Subcutaneous abdominal adipose tissue (tissue), 5 donors: ENCODE data around the gene ENPP3.

Source experiments
- H3K27ac ChIP-seq: one replicate; pipeline ENCODE4 v1.7.0; 2013; ENCODE audit warnings: low read depth, mild to moderate bottlenecking, inconsistent platforms, low read length, moderate library complexity
- H3K27me3 ChIP-seq, 5 donors: one replicate each; pipeline ENCODE4 v1.7.0; 2013; ENCODE audit warnings: low read length in 5 of 5, inconsistent platforms in 1 of 5; ENCODE audit not compliant: control insufficient read depth in 5 of 5, insufficient read depth in 4 of 5
- H3K36me3 ChIP-seq, 5 donors: one replicate each; pipeline ENCODE4 v1.7.0; 2013; ENCODE audit warnings: low read length in 5 of 5; ENCODE audit not compliant: control insufficient read depth in 5 of 5, insufficient read depth in 5 of 5
- H3K4me1 ChIP-seq, 5 donors: one replicate each; pipeline ENCODE4 v1.7.0; 2013; ENCODE audit warnings: low read length in 5 of 5, mild to moderate bottlenecking in 3 of 5, moderate library complexity in 1 of 5; ENCODE audit not compliant: control insufficient read depth in 5 of 5, insufficient read depth in 5 of 5
- H3K4me3 ChIP-seq, 5 donors: one replicate each; pipeline ENCODE4 v1.7.0; 2013; ENCODE audit warnings: low read length in 5 of 5, low read depth in 1 of 5
- H3K9ac ChIP-seq, 5 donors: one replicate each; pipeline ENCODE4 v1.7.0; 2013; ENCODE audit warnings: low read length in 5 of 5, mild to moderate bottlenecking in 4 of 5, moderate library complexity in 3 of 5
- H3K9me3 ChIP-seq, 5 donors: one replicate each; pipeline ENCODE4 v1.7.0; 2013; ENCODE audit warnings: low read length in 5 of 5; ENCODE audit not compliant: control insufficient read depth in 5 of 5
- donor health status: healthy.
- donor health status: healthy.
- donor health status: healthy.
- donor health status: healthy.
- donor health status: healthy.

ENPP3 gene

GRCh38 chr6:131655951-131656350, 18.8 kb downstream of the ENPP3 start:
- H3K4me1 ChIP-seq = no peaks in the 10 kb centered on the region
- H3K9me3 ChIP-seq = no peaks in the 10 kb centered on the region
- no peaks in the 10 kb centered on the region for H3K27me3 ChIP-seq
- no peak overlapping the region for H3K4me3 ChIP-seq
- no peak overlapping the region for H3K27ac ChIP-seq
- H3K9ac ChIP-seq = no peak overlapping the region
- H3K36me3 ChIP-seq = peaks cover 0 to 2% (median 0%) of the 10 kb centered on the region in 5 donors

- Histone ChIP-seq H3K9me3 (no peaks in the 10 kb centered on the region), H3K27me3 (no peaks in the 10 kb centered on the region), H3K4me3 (no peak overlapping the region), H3K36me3 (peaks cover 0 to 2% (median 0%) of the 10 kb centered on the region in 5 donors), H3K9ac (no peak overlapping the region), H3K4me1 (no peaks in the 10 kb centered on the region), H3K27ac (no peak overlapping the region)
Observed at GRCh38 chr6:131656667-131657066, 19.6 kb downstream of the ENPP3 start.

DNA sequence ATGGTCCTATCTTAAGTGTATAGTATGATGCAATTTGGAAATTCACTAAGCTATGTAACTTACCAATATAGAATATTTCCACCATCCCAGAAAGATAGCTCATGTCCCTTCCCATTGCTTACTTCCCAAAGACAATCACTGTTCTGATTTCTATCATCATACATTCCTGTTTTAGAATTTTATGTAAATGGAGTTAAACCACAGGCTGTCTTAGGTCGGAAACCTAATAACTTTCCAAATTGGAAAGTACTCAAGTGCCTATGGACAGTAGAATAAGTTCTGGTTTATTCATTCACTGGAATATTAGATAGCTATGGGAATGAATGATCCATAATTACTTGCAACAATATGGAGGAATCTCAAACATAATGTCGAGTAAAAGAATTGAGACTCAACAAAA, 20.1 kb downstream of the ENPP3 start:
- Histone ChIP-seq H3K4me1 (no peaks in the 10 kb centered on the region), H3K9ac (no peak overlapping the region), H3K4me3 (no peak overlapping the region), H3K9me3 (no peaks in the 10 kb centered on the region), H3K27ac (no peak overlapping the region), H3K27me3 (no peaks in the 10 kb centered on the region), H3K36me3 (peaks cover 0 to 2% (median 0%) of the 10 kb centered on the region in 5 donors)

- no peaks in the 10 kb centered on the region for H3K9me3 ChIP-seq
- no peak overlapping the region for H3K27ac ChIP-seq
- no peaks in the 10 kb centered on the region for H3K4me1 ChIP-seq
Observed at GRCh38 chr6:131657630-131658111, 20.6 kb downstream of the ENPP3 start.

GRCh38 chr6:131658287-131658686, 21.2 kb downstream of the ENPP3 start:
- Histone ChIP-seq H3K27me3 (no peaks in the 10 kb centered on the region), H3K4me3 (no peak overlapping the region), H3K36me3 (peaks cover 0 to 2% (median 0%) of the 10 kb centered on the region in 5 donors), H3K9me3 (no peaks in the 10 kb centered on the region), H3K27ac (no peak overlapping the region), H3K4me1 (no peaks in the 10 kb centered on the region), H3K9ac (no peak overlapping the region)

More at GRCh38 chr6:131657630-131658111, 20.6 kb downstream of the ENPP3 start:
- no peaks in the 10 kb centered on the region for H3K27me3 ChIP-seq
- H3K36me3 ChIP-seq = peaks cover 0 to 2% (median 0%) of the 10 kb centered on the region in 5 donors
- H3K4me3 ChIP-seq = no peak overlapping the region
- no peak overlapping the region for H3K9ac ChIP-seq

DNA sequence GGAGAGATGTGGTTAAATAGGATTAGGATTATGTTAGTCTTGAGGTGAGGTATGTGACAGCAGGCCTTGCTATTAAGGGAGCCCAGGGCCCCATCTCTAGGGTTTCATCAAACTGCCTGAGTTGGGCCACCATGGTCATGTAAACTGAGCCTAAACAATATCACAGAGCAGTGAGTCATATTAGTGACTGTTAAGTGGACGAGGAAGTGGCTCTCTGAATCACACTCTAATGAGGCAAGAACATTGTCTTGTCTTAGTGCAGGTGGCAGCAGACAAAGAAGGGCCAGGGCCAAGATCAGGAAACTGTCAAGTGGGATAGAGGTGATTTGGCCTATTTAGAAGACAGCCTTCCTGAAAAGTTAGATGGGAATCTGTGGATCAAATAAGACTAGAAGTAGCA, 23.1 kb downstream of the ENPP3 start:
- Histone ChIP-seq H3K36me3 (peaks cover 0 to 2% (median 0%) of the 10 kb centered on the region in 5 donors), H3K27me3 (no peaks in the 10 kb centered on the region), H3K4me1 (no peaks in the 10 kb centered on the region), H3K9ac (no peak overlapping the region), H3K9me3 (no peaks in the 10 kb centered on the region), H3K4me3 (no peak overlapping the region), H3K27ac (no peak overlapping the region)

- H3K4me1 ChIP-seq = no peaks in the 10 kb centered on the region
- no peak overlapping the region for H3K27ac ChIP-seq
- no peak overlapping the region for H3K4me3 ChIP-seq
Observed at GRCh38 chr6:131663578-131664165, 26.6 kb downstream of the ENPP3 start.

GRCh38 chr6:131669891-131670290, 32.8 kb downstream of the ENPP3 start:
- no peaks in the 10 kb centered on the region for H3K4me1 ChIP-seq
- H3K27me3 ChIP-seq = no peaks in the 10 kb centered on the region
- no peak overlapping the region for H3K9ac ChIP-seq
- no peak overlapping the region for H3K27ac ChIP-seq
- no peaks in the 10 kb centered on the region for H3K36me3 ChIP-seq
- H3K9me3 ChIP-seq = no peaks in the 10 kb centered on the region
- H3K4me3 ChIP-seq = no peak overlapping the region

More at GRCh38 chr6:131663578-131664165, 26.6 kb downstream of the ENPP3 start:
- H3K9ac ChIP-seq = no peak overlapping the region
- no peaks in the 10 kb centered on the region for H3K9me3 ChIP-seq
- H3K36me3 ChIP-seq = no peaks in the 10 kb centered on the region
- no peaks in the 10 kb centered on the region for H3K27me3 ChIP-seq

DNA sequence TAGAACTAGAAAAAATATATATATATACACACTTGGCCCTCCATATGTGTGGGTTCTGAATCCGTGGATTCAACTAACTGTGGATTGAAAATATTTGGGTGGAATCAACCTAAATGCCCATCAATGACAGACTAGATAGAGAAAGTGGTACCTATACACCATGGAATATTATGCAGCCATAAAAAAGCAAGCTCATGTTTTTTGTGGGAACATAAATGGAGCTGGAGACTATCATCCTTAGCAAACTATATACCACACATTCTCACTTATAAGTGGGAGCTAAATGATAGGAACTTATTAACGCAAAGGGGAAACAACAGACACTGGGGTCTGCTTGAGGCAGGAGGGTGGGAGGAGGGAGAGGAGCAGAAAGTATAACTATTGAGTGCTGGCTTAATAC, 36.1 kb downstream of the ENPP3 start:
- no peaks in the 10 kb centered on the region for H3K36me3 ChIP-seq
- H3K9ac ChIP-seq = no peak overlapping the region
- no peaks in the 10 kb centered on the region for H3K27me3 ChIP-seq
- H3K4me1 ChIP-seq = no peaks in the 10 kb centered on the region
- no peak overlapping the region for H3K27ac ChIP-seq
- no peak overlapping the region for H3K4me3 ChIP-seq
- no peaks in the 10 kb centered on the region for H3K9me3 ChIP-seq

DNA sequence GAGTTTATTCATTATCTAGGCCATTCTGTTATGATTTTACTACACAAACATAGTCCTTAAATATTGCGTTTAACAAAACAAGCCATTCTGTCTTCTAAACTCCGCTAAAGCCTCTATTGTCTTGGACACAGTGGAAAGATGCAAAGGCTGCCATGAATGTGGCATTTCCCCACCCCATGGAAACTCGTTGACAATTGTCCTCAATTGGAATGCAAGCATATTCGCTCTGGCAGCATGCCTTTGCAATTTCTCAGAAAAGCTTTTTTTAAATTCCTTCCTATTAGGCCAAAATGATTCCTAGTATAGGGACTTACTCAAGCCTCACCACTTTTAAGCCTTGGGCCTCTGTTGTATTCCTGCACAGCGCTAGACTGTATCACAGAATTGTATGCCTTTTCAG, 41.3 kb downstream of the ENPP3 start:
- H3K36me3 ChIP-seq = no peaks in the 10 kb centered on the region
- H3K27ac ChIP-seq = no peak overlapping the region
- no peaks in the 10 kb centered on the region for H3K9me3 ChIP-seq
- H3K9ac ChIP-seq = no peak overlapping the region
- no peak overlapping the region for H3K4me3 ChIP-seq
- no peaks in the 10 kb centered on the region for H3K27me3 ChIP-seq
- peaks cover 0 to 2% (median 0%) of the 10 kb centered on the region in 5 donors for H3K4me1 ChIP-seq
